IPS-NIHi11 (cell line): ENCODE measurements around the gene XAGE2.
"Not testable (repeated sequence)": the region's sequence is repeated elsewhere in the genome, so short reads cannot be mapped to it uniquely, and the experiment has no call there.

Experiments
- DNase-seq: peaks from one replicate; pipeline ENCODE4 v3.0.0; 2012; ENCODE audit warnings: mixed read lengths, low spot score

Gene XAGE2, protein sequence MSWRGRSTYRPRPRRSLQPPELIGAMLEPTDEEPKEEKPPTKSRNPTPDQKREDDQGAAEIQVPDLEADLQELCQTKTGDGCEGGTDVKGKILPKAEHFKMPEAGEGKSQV

DNA sequence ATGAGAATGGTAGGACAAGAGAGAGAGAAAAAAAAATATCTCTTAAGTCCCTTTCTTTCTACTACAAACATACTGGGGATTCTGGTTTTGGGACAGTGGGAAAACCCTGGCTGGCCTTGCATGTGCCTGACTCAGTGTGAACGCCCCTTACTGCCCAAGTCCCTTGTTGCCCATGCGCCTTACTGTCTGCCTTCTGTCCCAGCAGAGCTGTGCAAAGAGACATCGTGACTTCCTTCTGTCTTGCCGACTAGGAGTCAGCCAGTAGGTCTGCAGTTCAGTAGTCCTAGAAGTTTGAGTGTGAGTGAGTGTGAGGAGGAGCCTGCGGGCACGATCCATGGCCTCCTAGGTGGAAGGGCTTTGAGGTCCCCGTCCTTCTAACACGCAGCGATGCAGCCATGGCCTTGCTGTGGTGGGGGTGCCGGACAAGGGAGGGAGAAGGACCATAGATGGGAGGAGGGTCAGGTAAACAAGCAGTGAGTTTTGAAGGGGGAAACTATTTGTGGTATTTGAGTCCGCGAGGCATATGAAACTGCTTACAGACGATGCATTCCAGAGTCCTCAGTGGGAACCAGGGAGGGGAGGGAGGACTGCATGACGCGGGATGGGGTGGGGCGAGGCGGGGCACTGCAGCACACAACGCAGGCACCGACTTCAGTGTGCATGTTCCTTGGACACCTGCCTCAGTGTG lies at the start of gene XAGE2:
XAGE2 (plus strand) TSS at position 654 of the 688 bp plus-strand sequence. CDS start 994 bp downstream, outside the sequence.
- DNase-seq, result no peak

DNA sequence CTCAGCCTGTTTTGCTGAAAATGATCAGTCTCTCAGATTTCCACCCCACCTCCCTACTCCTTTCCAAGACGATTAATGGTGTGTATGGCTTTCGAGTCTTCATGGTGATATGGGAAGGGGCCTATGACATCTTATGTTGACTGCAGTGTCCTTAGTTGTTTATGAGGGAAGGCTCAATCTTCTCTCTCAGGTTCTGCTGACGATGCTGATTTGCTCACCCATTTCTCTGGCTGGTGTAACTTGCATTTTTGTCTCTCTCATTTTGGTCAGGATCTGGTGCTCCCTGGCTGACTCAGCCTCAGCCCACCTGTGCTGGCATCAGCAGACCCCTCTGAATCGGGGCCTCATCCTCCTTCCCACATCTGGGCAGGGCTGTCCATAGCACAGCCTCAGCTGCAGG lies 31.4 kb upstream of the XAGE2 start:
- DNase-seq, result no peak

DNA sequence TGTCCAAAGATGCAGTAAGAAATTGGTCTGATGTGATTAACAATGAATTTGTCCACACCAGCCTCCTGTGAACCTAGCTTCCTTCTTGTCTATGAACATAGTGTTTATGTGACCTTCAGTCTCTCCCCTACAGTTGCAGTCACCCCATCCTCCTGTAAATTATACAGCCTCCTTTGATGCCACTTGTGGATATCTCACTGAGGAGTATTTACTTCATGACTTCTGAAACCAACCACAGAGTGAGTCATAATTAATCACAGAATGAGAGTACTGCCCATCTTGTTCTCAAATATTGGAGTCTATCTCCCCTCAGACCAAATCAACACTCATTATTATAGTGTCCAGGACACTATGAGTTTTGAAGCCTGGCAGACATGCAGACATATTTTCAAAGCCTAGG lies 27.3 kb upstream of the XAGE2 start:
- DNase-seq, result no peak

DNA sequence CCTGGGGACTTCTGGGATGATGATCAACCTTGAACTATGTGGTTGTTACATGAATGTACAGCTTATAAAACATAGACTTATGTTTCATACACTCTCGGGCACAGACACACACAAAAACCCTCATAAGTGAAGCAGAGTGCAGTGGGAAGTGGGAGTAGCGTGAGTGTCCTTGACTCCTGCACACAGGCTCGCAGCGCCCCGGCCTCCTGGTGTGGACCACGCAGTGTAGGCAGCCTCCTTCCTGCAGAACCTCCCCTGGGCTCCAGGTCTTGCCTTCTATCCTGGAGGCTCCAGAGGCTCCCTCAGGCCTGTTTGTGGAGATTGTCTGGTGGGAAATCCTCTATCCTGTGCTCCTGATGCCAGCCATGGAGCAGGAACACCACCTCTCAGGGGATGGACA lies 25.7 kb upstream of the XAGE2 start:
- DNase-seq, result not testable (repeated sequence)

DNA sequence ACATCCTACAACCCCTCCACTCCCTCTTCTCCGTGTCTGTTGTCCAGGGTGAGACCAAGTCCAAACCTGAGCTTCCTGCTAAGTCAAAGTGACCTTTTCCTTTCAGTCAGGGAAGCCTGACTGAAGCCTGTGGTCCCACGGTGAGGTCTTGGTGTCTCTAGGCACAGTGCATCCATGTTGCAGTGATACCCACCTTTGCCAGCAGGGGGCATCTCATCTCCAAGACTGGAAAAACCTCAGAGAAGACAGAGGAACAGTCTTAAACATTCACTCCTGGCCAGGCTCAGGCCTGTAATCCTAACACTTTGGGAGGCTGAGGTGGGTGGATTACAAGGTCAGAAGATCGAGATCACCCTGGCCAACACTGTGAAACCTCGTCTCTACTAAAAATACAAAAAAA lies 23.4 kb upstream of the XAGE2 start:
- DNase-seq, result peak; percentile 34

DNA sequence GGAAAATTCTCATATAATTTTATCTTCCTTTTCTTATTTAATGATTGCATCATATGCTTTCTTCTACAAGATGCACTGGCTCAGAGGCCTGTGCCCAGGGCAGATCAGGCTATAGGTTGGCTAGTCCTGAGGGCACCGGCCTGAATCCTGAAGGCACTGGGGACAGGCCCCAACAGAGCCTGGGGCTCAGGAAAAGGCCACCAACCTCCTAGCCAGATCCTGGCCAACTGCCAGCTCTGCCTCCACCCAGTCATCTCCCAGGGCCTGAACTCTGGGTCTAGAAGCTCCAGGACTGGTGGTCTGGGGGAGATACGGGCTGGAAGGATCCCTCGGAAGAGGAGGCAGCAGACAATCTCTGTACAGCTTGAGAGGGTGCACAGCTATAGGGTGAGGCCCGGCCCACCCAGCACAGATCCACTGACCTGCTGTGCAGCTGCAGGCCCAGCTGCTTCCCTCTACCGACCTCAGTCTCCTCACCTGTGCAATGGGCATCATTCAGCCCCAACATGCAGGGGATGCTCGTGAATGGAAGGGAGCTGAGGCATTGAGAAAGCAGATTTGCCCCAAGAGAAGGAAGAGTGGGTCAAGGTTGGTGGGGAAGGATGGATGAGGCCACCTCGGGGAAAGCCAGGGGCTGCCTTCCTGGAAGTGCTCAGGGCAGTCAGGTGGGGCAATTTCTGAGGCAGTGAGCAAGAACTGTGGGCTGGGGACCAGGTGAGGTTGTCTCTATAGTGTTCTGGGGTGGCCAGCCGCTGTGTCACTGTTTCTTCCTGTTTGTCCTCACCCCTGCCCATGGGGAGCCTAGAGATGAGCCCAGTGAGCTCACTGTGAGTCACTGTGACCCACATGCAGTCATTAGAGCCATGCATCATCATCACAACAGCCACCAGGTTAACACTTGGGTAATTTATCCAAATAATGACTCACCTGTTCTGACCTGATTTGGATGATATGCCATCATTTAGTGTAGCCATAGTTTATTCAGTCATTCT lies 22.4 kb upstream of the XAGE2 start:
- no peak for DNase-seq

DNA sequence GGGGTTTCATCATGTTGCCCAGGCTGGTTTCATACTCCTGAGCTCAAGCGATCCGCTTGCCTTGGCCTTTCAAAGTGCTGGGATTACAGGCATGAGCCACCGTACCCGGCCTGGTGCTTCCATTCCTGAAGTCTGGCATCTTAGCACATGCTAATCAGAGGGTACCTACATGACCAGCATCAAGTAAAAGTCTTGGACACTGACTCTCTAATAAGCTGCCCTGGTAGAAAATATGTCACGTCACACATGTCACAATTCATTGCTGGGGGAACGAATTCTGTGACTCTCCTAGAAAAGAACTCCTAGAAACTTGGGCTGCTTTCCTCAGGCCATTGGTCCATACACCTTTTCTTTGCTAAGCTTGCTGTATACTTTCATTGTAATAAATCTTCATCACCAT lies 19.1 kb upstream of the XAGE2 start:
- DNase-seq, result no peak

DNA sequence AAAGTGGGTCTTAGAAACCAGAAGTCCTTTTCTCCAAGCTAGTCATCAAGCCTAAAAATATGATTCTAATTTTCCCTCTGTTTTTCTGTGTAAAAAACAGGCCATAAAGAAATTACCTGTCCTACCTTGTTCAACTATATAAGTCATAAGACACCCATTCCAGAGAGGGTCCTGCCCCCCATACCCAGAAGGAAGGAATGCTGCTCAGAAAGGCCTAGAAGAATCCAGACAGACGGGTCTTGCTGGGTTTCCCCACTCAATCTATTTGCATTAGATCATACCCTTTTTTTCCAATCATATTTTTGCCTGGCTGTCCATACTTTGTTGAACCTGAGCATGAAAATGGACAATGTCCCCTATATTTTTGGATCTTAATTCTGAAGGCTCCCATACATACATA lies 16.3 kb upstream of the XAGE2 start:
- no peak for DNase-seq

DNA sequence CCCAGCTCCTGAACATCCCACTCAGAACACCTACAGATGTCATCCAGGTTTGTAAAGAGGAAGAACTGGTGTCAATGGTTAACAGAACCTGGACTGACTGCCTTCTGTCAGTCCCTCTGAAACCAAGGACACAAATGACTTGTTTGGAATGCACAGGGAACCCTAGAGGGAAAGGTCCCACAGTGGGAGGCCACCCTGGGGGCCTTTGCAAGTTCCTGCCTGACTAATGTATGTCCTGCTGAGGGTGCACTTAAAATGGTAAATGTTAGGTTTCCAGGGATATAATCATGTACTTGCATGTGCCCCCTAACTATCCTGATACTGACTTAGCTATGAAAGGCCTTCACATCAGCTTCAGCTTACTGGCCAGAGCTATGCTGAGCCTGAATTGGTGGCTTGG lies 15.0 kb upstream of the XAGE2 start:
- no peak for DNase-seq

DNA sequence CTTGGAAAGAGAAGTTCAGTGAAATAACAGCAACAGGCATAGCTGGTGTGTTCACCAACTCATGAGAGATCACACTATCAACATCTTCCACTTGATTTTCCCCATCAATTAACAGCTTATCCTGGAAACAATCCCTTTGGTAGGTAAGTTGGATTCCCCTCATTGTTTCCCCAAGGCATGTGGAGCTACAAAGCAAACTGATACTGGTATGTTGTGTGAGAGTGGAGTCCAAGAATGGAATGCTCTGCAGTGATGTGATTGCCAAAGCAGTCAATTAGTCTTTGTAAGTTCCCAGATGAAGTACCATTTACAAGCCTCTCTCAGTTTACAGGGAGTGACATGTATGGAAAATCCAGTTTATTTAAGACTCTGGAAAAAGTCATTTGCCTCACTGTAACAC lies 13.7 kb upstream of the XAGE2 start:
- DNase-seq, result no peak

DNA sequence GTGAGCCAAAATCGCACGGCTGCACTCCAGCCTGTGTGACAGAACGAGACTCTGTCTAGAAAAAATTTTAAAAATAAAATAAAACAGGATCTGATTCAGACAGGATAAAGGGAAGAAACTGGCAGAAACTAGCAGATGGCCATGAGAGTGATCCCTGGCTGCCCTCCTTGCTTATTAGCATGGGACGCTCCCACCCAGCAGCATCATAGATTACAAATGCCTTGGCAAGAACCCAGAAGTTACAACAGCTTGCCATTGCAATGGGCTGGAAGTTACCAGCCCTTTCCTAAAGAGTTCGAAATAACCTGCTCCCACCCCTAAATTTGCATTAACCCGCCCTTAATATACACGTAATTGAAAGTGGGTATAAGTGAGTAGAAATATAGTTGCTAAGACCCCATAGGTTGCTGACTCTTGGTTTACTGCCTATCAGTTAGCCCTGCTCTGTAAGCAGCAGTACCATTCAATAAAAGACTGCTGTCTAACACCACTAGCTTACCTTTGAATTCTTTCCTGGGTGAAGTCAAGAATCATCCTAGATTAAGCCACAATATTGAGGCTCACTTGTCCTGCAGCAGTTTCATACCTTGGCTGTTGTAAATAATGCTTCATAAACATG lies 9.1 kb upstream of the XAGE2 start:
- no peak for DNase-seq

DNA sequence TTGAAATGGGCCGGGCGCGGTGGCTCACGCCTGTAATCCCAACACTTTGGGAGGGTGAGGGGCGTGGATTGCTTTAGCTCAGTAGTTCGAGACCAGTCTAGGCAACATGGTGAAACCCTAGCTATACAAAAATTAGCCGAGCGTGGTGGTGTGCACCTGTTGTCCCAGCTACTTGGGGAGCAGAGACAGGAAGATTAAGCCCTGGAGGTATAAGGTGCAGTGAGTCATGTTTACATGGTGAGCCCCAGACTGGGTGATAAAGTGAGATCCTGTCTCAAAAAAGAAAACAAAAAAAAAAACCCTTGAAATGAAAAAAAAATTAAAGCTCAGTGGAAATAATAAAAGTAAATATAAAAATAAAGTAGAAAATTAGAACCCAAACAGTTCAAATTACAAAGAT lies 6.9 kb upstream of the XAGE2 start:
- DNase-seq, result no peak

DNA sequence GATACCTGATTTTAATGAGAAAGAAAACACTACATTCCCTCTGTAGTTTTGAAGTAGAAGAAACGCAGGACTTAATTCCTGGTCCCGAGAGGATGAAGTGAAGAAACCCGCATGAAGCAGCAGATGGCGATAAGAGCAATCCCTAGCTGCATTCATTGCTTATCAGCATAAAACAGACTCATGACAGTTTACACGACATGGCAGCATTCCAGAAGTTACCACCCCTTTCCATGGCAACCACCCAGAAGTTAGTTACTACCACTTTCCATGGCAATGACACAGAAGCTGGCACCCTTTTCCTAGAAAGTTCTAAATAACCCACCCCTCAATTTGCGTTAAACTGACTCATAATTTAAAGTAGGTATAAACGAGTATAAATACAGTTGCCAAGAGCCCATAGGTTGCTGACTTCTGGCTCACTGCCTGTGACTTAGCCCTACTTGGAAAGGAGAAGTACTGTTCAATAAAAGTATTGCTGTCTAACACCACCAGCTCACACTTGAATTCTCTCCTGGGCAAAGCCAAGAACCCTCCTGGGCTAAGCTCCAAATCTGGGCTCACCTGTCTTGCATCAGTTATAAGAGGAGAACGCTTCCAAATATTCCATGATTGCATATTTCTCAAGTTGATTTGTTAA lies 5.5 kb upstream of the XAGE2 start:
- DNase-seq, result no peak

DNA sequence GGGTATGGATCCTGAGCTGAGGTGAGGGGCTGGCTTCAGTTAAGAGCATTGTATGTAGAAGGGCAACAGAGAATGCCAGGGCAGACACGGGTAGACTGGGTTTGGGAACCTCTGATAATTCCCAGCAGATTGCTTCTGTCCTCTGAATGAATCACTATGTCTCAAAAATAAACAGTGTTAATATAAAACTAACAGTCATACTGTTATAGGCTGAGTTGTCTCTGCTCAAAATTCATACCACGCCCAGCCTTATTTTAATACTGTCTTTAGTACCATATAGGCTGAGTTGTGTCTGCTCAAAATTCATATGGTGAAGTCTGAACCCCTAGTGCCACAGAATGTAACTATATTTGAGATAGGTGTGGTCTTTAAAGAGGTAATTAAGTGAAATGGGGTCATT lies 10.0 kb downstream of the XAGE2 start:
- DNase-seq, result no peak

DNA sequence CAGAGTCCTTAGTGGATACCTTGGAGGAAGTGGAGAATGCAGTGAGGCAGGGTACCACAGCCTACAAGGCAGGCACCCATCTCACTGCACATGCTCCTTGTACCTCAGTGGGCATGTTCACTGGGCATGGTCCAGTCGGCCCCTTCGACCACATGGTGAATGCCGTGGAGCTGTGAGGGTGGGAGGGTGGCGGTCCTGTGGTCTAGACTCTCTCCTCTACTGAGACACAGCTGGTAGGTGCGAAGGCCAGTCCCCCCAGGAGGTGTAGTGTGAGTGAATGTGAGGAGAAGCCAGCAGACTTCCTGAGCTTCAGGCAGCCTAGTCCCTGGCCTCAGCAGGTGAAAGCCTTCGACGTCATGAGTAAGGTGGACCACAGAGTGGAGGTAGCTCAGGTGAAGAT lies 12.2 kb downstream of the XAGE2 start:
- no peak for DNase-seq

DNA sequence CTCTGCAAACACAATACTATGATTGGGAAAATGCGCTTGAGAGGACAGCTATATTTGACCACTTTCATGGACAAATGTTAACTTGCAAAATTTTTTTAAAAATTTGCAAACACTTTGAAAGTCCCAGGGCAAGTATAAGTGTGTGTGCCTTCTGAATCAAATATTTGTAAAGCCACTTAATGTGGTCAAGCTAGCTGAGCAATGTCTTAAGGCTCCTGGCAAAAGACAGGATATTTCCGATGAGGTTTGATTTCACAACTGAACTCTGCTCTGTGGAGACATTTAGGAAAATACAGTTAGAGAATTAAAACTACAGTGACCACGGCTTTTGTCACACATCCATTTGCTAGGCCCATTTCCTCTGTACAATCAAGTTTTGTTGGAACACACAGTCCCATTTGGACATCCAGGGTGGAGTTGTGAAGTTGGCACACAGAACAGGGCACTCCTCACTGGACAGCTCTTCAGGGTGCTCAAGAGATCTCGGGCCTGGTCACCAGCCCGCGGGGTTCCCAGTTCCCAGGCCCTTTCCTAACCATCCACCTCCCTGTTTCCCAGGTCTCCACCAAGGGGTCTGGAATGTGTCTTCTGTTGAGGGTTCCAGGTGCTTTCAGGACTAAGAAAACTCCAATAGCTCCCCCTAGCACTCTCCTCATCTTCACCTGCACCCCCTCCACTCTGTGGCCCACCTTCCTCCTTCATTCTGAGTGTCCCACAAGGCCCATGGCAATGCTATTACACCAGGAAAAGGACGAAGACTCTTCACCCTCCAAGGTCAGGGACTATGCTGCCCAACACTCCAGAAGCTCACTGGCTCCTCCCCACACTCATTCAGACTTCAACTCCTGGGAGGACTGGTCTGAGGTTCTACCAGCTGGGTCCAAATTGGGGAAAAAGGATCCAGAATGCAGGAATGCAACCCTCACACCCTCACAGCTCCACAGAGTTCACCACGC lies 41.9 kb downstream of the XAGE2 start:
- no peak for DNase-seq

DNA sequence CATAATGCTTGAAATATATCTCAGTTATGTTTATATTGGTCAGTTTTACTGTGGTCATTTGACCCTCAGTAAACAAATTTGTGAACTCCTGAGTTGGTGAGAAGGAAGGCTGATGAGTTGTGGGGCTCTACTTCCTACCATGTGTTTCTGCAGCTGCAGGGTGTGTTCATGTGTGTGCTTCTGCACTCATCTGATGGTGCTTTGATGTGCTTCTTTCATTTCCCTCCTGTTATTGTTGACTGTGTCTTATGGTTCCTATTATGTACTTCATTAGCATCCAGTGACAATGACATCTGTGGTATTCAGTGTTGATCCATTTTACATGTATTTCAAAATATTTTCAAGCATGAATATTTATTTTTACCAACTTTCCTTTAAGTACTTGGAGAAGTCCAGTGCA lies 46.5 kb downstream of the XAGE2 start:
- DNase-seq, result no peak

DNA sequence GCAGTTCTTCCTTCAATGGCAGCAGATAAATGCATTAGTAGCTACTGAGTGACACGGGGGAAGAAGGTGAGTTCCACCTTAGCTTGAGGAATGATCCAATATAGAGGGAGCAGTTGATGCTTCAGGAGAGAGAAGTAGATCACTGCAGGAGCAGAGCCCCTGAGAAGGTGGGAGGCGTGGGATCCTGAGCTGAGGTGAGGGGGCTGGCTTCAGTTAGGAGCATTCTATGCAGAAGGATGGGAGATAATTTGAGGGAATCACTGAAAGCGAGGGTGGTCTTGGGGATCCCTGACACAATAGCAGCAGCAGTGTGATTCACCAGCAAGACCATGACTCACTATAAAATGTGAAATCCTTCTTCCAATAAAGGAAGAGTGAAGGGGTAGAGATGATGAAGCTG lies 48.0 kb downstream of the XAGE2 start:
- DNase-seq, result no peak

DNA sequence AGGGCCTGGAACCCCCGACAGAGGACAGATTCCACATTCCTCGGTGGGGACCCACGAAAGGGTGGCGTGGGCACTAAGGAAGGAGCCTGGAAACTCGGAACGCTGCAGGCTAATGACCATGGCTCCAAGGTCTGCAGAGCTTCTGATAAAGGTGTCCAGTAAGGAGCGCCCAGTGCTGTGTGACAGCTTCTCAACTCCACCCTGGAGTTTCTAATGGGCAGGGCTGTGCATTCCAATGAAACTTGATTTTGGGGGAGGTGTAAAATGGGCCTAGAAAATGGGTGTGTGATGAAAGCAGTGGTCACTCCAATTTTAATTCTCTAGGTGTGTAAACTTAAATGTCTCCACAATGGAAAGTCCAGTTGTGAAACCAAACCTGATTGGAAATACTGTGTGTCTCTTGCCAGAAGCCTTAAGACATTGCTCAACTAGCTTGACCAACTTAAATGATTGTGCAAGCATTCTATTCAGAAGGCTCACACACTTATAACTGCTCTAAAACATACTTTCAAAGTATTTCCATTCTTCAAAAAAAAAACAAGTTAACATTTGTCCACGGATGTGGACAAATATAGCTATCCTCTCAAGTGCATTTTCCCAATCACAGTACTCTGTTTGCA lies 52.1 kb downstream of the XAGE2 start:
- no peak for DNase-seq

DNA sequence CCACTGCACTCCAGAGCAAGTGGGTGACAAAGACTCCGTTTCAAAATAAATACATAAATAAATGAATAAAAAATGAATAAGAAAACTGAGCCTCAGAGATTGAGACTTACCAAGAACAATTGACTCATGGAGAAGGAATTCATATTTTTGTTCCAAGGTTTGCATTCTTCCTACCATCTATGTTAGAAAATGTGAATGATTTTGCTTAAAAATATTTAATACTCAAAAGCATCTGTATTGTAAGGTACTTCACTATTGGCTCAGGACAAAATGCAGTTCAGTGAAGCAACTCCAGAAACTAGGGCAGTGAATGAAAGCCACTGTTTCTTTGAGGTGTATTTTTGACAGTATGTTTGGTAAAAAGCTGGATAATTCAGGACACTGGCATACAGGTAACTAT lies 54.1 kb downstream of the XAGE2 start:
- no peak for DNase-seq

DNA sequence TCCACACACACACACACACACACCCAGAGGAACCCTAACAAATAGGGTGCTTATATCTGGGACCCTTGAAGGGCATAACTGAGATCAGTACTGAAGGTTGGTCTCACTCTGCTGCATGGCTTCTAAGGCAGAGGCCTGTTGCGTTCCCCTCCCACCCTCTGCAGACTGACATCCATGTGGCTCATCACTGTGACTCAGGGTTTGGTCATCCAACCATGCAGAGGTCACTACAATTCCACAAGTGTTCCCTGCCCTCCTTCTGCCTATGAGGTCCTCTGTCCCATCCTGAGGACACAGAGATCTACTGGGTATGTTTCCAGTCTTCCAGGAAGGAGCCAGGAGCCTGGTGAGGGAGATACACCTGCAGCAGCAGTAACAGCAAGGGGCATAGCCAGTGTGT lies 55.8 kb downstream of the XAGE2 start:
- DNase-seq, result no peak
